HEK293T (cell line): Measurements from ENCODE around the gene EIF3CL.
"Not testable (repeated sequence)": the region's sequence is repeated elsewhere in the genome, so short reads cannot be mapped to it uniquely, and the experiment has no call there.

ENCODE experiments used
- CTCF ChIA-PET: fragments of 350-600 bp; formaldehyde crosslinking; extraction: SDS; loops from one replicate; lab custom pipeline; 2021; ENCODE audit warnings: antibody characterized with exemption, inconsistent platforms; lab: Yijun Ruan, JAX
- POLR2A ChIA-PET: fragments of 350-600 bp; formaldehyde crosslinking; extraction: SDS; loops from one replicate; lab custom pipeline; 2020; ENCODE audit warnings: antibody characterized with exemption, inconsistent platforms; lab: Yijun Ruan, JAX
- DNase-seq: peaks from one replicate; pipeline ENCODE4 v3.0.0; 2012; ENCODE audit warnings: mixed read lengths; ENCODE audit errors: extremely low spot score

EIF3CL gene

DNA sequence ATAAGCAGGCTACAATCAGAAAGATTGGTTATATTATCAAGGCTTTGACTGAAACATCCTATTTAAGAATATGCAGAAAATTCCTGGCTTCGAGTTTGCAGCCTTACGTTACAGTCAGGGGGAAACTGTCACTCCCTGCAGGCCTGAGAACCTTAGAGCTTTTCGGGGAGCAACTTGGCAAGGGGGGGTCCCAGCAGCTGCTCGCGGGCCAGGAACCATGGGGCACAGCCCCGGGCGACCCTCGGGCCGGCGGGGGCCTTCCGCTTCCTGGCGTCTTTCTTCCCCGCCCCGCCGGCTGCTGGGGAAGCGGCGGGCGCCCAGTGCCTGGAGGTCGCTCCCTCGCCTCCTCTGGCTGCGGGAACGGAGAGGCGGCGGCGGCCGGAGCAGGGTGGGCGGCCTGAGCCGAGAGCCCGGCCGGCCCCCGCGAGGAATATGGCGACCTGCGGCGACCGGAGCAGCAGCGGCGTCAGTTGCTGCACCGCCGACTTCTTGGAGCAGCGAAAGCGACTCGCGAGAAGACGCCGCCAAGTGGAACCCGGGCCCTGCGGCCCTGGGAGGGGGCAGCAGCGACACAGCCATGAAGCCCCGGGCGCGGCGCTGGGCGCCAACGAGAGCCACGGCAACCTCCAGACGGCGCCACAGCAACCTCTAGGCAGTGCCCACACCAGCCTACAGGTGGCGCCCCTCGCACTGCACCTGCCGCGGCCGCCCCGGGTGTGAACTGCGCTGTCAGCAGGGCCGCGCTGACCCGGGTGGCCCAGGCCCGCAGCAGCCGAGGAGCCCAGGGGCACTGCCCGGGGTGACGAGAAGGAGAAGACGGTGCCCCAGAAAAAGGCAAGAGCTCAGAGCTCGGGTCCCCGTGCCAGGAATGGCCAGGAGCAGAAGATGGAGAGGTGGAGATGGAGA, 39.1 kb downstream of the EIF3CL start:
- POLR2A ChIA-PET, DNase-seq, CTCF ChIA-PET: not testable (repeated sequence)

DNA sequence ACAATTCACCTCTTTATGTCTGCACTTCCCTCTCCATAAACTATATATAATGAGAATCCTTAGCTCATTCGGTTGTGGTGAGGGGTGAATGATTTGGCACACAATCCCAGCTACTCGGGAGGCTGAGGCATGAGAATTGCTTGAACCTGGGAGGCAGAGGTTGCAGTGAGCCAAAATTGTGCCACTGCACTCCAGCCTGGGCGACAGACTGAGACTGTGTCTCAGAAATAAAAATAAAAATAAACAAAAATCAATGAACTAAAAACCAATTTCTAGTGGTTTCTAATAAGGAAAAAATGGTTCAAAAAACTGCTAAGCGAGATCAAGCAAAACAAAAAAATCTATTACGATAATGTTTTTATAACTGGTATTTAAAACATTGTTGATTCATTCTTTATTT, 40.2 kb downstream of the EIF3CL start, which contains the start of gene NPIPB6:
Gene NPIPB6 (minus strand): TSS at position 101 of the 400 bp plus-strand sequence. CDS start 686 bp downstream, outside the sequence.
- POLR2A ChIA-PET, CTCF ChIA-PET, DNase-seq: not testable (repeated sequence)

DNA sequence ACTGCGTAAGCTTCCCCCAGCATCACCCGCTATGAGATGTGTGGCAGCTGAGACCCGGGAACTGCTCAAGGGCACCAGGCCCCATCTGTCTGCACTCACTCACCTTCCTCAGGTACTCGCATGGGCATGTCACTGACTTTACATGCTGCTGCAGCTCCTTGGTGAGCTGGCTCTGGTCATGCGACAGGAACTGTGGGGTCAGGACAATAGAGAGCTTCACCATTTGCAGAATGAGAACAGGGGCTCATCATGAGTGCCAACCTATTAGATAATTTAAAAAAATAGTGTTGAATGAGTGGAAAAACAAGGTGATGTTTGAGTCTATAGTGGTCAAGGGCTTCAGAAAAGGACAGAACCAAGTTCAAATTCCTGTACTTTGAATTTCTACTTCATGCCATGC, 41.0 kb downstream of the EIF3CL start:
- CTCF ChIA-PET, POLR2A ChIA-PET: not testable (repeated sequence)

DNA sequence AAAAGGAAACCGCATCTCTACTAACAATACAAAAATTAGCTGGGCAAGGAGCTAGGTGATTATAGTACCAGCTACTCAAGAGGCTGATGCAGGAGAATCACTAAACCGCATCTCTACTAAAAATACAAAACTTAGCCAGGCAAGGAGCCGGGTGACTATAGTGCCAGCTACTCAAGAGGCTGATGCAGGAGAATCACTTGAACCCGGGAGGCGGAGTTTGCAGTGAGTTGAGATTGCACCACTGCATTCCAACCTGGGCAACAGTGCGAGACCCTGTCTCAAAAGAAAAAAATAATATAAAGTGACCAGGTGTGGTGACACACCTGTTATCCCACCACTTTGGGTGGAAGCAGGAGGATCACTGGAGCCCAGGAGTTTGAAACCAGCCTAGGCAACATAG, 65.4 kb downstream of the EIF3CL start:
- DNase-seq, CTCF ChIA-PET, POLR2A ChIA-PET: not testable (repeated sequence)

More for the DNA sequence above, 41.0 kb downstream of the EIF3CL start:
- DNase-seq = not testable (repeated sequence)

DNA sequence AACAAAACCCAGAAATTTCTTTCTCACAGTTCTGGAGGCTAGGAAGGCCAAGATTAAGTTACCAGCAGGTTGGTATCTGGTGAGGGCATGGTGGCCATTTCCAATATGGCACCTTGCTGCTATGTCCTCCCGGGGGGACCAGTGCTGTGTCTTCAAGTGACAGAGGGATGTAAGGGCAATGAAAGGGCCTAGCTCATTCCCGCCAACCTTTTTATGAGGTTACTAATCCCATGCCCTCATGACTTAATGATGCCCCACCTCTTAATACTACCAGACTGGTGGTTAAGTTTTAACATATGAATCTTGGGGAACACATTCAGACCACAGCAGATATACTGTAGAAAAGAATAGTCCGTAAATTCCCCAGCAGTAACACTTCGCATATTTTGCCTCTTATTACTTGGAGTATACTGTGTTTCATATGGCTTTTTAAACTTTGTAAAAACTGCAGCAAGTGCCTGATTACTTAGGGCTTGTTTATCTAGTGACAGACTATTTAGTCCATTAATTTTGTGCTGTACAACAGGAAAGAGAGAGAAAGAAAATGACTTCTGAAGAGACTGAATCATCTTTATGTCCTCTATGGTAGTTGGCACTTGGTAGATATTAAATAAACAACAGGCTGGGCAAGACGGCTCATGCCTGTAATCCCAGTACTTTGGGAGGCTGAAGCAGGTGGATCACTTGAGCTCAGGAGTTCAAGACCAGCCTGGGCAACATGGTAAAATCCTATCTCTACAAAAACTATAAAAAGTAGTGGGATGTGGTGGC, 66.5 kb downstream of the EIF3CL start:
- CTCF ChIA-PET, POLR2A ChIA-PET, DNase-seq: not testable (repeated sequence)

DNA sequence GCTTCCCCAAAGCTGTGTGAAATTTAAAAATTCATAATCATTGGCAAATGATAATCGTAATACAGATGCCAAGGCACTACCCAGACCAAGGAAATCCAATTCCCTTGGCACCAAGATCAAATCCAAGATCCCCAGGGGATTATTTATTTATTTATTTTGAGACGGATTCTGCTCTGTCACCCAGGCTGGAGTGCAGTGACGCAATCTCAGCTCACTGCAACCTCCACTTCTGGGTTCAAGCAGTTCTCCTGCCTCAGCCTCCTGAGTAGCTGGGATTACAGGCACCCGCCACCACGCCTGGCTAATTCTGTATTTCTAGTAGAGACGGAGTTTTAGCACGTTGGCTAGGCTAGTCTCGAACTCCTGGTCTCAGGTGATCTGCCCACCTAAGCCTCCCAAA, 68.0 kb downstream of the EIF3CL start:
- CTCF ChIA-PET, POLR2A ChIA-PET, DNase-seq: not testable (repeated sequence)

DNA sequence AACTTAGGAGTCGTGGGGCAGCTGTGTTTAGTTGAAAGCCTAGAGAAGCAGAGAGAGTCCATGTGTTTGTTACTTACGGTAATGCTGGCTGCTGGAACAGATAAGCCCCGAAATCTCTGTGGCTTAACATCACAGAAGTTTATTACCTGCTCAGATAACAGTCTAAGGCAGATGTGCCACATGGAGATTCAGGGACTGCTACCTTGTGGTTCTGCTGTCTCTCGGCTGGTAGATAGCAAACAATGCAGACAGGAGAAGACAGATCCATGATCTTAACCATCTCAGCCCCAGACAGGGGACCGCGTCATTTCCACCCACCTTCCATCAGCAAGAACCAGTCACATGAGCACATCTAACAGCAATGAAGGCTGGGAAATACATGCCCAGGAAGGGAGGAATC, 71.0 kb downstream of the EIF3CL start:
- POLR2A ChIA-PET, DNase-seq, CTCF ChIA-PET: not testable (repeated sequence)

DNA sequence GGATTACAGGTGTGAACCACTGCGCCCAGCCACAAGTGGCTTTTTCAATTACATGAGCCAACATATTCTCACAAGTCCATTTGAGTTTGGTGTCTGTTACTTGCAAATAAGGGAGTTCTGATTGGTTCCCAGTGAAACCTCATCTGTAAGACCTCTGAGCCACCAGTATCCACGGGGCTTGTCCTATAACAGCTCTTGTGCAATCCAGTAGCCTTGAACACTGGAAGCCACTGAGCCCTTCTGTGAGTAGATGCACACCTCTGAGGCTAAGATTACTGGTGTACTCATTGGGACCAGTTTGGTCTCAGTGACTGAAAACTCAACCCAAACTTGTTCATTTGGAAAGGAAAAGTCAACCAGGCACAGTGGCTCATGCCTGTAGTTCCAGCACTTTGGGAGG, 72.7 kb downstream of the EIF3CL start:
- CTCF ChIA-PET, POLR2A ChIA-PET, DNase-seq: not testable (repeated sequence)

DNA sequence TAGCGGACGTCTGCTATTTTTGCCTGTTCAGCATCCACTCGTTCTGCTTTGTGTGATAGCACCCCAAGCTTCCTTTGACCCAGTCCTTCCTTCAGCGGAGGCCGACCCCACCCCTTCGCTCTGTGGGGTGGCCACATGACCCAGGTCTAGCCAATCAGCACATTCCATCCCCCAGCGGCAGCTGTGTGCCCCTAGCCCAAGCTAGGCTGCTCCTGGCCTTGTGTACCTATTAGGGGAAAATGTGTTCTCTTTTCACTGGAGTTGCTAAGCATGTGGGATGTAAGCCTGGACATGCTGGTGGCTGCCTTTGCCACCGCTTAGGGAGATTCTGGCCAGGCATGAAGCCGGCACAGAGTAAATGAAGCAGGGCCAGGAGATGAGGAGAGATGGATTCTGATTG, 73.4 kb downstream of the EIF3CL start:
- POLR2A ChIA-PET, CTCF ChIA-PET, DNase-seq: not testable (repeated sequence)
